WTC11 (cell line): ENCODE measurements around the gene DYSF.
"Not testable (repeated sequence)": the region's sequence is repeated elsewhere in the genome, so short reads cannot be mapped to it uniquely, and the experiment has no call there.

ENCODE experiments used
- CBFB ChIP-seq: sonication (generic); formaldehyde crosslinking; IDR thresholded peaks from 2 replicates; pipeline ENCODE4 v1.8.1; 2022; ENCODE audit warnings: mild to moderate bottlenecking, low read depth, missing genetic modification reagents
- CREB1 ChIP-seq: sonication (generic); formaldehyde crosslinking; IDR thresholded peaks from 2 replicates; pipeline ENCODE4 v1.8.0; 2023; ENCODE audit warnings: mild to moderate bottlenecking, missing genetic modification reagents
- NFYB ChIP-seq: sonication (generic); formaldehyde crosslinking; conservative IDR thresholded peaks from 2 replicates; pipeline ENCODE4 v1.8.0; 2022; ENCODE audit warnings: low read depth, missing genetic modification reagents
- SP1 ChIP-seq: sonication (generic); formaldehyde crosslinking; conservative IDR thresholded peaks from 2 replicates; pipeline ENCODE4 v1.8.1; 2022; ENCODE audit warnings: missing genetic modification reagents
- TF ChIP-seq, protein P1 (sequence below): sonication (generic); formaldehyde crosslinking; IDR thresholded peaks from 2 replicates; pipeline ENCODE4 v1.8.0; 2023; ENCODE audit warnings: missing genetic modification reagents
- TF ChIP-seq, protein P2 (sequence below): fragments of 200-600 bp; IDR thresholded peaks from 2 replicates; pipeline ENCODE4 v1.8.0; 2022; ENCODE audit warnings: antibody characterized with exemption
- TF ChIP-seq, protein P3 (sequence below): sonication (generic); formaldehyde crosslinking; IDR thresholded peaks from 2 replicates; pipeline ENCODE4 v1.8.1; 2023; ENCODE audit warnings: mild to moderate bottlenecking, moderate library complexity, missing genetic modification reagents
- TF ChIP-seq, protein P4 (sequence below): sonication (generic); formaldehyde crosslinking; IDR thresholded peaks from 2 replicates; pipeline ENCODE4 v1.8.1; 2022; ENCODE audit warnings: low read depth, missing genetic modification reagents, borderline replicate concordance
- TF ChIP-seq, protein P5 (sequence below): sonication (generic); formaldehyde crosslinking; IDR thresholded peaks from 2 replicates; pipeline ENCODE4 v1.8.0; 2022; ENCODE audit warnings: missing genetic modification reagents

DNA sequence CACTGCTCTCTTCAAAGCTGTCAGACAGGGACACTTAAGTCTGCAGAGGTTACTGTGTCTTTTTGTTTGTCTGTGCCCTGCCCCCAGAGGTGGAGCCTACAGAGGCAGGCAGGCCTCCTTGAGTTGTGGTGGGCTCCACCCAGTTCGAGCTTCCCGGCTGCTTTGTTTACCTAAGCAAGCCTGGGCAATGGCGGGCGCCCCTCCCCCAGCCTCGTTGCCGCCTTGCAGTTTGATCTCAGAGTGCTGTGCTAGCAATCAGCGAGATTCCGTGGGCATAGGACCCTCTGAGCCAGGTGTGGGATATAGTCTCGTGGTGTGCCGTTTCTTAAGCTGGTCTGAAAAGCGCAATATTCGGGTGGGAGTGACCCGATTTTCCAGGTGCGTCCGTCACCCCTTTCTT lies 36.5 kb upstream of the DYSF start:
- TF ChIP-seq, protein P1, sequence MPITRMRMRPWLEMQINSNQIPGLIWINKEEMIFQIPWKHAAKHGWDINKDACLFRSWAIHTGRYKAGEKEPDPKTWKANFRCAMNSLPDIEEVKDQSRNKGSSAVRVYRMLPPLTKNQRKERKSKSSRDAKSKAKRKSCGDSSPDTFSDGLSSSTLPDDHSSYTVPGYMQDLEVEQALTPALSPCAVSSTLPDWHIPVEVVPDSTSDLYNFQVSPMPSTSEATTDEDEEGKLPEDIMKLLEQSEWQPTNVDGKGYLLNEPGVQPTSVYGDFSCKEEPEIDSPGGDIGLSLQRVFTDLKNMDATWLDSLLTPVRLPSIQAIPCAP, result not testable (repeated sequence)
- TF ChIP-seq NFYB; CREB1; CBFB; SP1 (CRISPR knock-in tag): not testable (repeated sequence)
- TF ChIP-seq, protein P2, sequence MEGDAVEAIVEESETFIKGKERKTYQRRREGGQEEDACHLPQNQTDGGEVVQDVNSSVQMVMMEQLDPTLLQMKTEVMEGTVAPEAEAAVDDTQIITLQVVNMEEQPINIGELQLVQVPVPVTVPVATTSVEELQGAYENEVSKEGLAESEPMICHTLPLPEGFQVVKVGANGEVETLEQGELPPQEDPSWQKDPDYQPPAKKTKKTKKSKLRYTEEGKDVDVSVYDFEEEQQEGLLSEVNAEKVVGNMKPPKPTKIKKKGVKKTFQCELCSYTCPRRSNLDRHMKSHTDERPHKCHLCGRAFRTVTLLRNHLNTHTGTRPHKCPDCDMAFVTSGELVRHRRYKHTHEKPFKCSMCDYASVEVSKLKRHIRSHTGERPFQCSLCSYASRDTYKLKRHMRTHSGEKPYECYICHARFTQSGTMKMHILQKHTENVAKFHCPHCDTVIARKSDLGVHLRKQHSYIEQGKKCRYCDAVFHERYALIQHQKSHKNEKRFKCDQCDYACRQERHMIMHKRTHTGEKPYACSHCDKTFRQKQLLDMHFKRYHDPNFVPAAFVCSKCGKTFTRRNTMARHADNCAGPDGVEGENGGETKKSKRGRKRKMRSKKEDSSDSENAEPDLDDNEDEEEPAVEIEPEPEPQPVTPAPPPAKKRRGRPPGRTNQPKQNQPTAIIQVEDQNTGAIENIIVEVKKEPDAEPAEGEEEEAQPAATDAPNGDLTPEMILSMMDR, result not testable (repeated sequence)
- TF ChIP-seq, protein P3, sequence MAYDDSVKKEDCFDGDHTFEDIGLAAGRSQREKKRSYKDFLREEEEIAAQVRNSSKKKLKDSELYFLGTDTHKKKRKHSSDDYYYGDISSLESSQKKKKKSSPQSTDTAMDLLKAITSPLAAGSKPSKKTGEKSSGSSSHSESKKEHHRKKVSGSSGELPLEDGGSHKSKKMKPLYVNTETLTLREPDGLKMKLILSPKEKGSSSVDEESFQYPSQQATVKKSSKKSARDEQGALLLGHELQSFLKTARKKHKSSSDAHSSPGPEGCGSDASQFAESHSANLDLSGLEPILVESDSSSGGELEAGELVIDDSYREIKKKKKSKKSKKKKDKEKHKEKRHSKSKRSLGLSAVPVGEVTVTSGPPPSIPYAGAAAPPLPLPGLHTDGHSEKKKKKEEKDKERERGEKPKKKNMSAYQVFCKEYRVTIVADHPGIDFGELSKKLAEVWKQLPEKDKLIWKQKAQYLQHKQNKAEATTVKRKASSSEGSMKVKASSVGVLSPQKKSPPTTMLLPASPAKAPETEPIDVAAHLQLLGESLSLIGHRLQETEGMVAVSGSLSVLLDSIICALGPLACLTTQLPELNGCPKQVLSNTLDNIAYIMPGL (CRISPR knock-in tag), result not testable (repeated sequence)
- TF ChIP-seq, protein P4, sequence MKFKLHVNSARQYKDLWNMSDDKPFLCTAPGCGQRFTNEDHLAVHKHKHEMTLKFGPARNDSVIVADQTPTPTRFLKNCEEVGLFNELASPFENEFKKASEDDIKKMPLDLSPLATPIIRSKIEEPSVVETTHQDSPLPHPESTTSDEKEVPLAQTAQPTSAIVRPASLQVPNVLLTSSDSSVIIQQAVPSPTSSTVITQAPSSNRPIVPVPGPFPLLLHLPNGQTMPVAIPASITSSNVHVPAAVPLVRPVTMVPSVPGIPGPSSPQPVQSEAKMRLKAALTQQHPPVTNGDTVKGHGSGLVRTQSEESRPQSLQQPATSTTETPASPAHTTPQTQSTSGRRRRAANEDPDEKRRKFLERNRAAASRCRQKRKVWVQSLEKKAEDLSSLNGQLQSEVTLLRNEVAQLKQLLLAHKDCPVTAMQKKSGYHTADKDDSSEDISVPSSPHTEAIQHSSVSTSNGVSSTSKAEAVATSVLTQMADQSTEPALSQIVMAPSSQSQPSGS (CRISPR knock-in tag), result not testable (repeated sequence)
- TF ChIP-seq, protein P5, sequence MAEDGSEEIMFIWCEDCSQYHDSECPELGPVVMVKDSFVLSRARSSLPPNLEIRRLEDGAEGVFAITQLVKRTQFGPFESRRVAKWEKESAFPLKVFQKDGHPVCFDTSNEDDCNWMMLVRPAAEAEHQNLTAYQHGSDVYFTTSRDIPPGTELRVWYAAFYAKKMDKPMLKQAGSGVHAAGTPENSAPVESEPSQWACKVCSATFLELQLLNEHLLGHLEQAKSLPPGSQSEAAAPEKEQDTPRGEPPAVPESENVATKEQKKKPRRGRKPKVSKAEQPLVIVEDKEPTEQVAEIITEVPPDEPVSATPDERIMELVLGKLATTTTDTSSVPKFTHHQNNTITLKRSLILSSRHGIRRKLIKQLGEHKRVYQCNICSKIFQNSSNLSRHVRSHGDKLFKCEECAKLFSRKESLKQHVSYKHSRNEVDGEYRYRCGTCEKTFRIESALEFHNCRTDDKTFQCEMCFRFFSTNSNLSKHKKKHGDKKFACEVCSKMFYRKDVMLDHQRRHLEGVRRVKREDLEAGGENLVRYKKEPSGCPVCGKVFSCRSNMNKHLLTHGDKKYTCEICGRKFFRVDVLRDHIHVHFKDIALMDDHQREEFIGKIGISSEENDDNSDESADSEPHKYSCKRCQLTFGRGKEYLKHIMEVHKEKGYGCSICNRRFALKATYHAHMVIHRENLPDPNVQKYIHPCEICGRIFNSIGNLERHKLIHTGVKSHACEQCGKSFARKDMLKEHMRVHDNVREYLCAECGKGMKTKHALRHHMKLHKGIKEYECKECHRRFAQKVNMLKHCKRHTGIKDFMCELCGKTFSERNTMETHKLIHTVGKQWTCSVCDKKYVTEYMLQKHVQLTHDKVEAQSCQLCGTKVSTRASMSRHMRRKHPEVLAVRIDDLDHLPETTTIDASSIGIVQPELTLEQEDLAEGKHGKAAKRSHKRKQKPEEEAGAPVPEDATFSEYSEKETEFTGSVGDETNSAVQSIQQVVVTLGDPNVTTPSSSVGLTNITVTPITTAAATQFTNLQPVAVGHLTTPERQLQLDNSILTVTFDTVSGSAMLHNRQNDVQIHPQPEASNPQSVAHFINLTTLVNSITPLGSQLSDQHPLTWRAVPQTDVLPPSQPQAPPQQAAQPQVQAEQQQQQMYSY (CRISPR knock-in tag), result not testable (repeated sequence)
